Measurements from ENCODE around the gene KYAT1. TPM values are rescaled to one million over a fixed set of nuclear protein-coding genes. Genes with fewer than 3 reads are reported as not detected.

Gene KYAT1
- total and polyA plus RNA-seq, 4 donors: 8.9 to 20.5 (median 13.3) TPM

- no peak for DNase-seq (ENCODE audit: low read depth in 4 of 6, low spot score in 6 of 6)
- peaks cover 22% of the 10 kb centered on the region for H3K4me1 ChIP-seq (ENCODE audit: control insufficient read depth, insufficient read depth, low read length)
- no peak overlapping the region for H3K4me3 ChIP-seq (ENCODE audit: low read depth, low read length)
- H3K27me3 ChIP-seq (ENCODE audit: control insufficient read depth, insufficient read depth, low read length): no peaks in the 10 kb centered on the region
- peaks cover 53% of the 10 kb centered on the region for H3K36me3 ChIP-seq (ENCODE audit: control insufficient read depth, insufficient read depth, low read length)
- no peaks in the 10 kb centered on the region for H3K9me3 ChIP-seq (ENCODE audit: control insufficient read depth, insufficient read depth, low read length)
- WGBS (ENCODE audit: insufficient coverage): 69% methylated on average over 4 of the region's 8 CpGs
- no peak overlapping the region for H3K27ac ChIP-seq (ENCODE audit: low read depth, low read length)
Measured at GRCh38 chr9:128899566-128900322, 18.0 kb upstream of the KYAT1 start.

- Histone ChIP-seq H3K9me3 (ENCODE audit: control insufficient read depth, insufficient read depth, low read length) (no peaks in the 10 kb centered on the region), H3K4me1 (ENCODE audit: control insufficient read depth, insufficient read depth, low read length) (peaks cover 22% of the 10 kb centered on the region), H3K36me3 (ENCODE audit: control insufficient read depth, insufficient read depth, low read length) (peaks cover 53% of the 10 kb centered on the region), H3K27ac (ENCODE audit: low read depth, low read length) (no peak overlapping the region), H3K27me3 (ENCODE audit: control insufficient read depth, insufficient read depth, low read length) (no peaks in the 10 kb centered on the region), H3K4me3 (ENCODE audit: low read depth, low read length) (no peak overlapping the region)
- WGBS (ENCODE audit: insufficient coverage): 82% methylated on average over 10 of the region's 18 CpGs
- no peak for DNase-seq (ENCODE audit: low read depth in 4 of 6, low spot score in 6 of 6)
Measured at GRCh38 chr9:128898845-128899565, 17.3 kb upstream of the KYAT1 start.

GRCh38 chr9:128898382-128898781, 16.6 kb upstream of the KYAT1 start:
- H3K4me3 ChIP-seq (ENCODE audit: low read depth, low read length): no peak overlapping the region
- WGBS (ENCODE audit: insufficient coverage): 94% methylated on average over 4 of the region's 5 CpGs
- peaks cover 23% of the 10 kb centered on the region for H3K4me1 ChIP-seq (ENCODE audit: control insufficient read depth, insufficient read depth, low read length)
- no peak overlapping the region for H3K27ac ChIP-seq (ENCODE audit: low read depth, low read length)
- H3K27me3 ChIP-seq (ENCODE audit: control insufficient read depth, insufficient read depth, low read length): no peaks in the 10 kb centered on the region
- no peak for DNase-seq (ENCODE audit: low read depth in 4 of 6, low spot score in 6 of 6)
- peaks cover 54% of the 10 kb centered on the region for H3K36me3 ChIP-seq (ENCODE audit: control insufficient read depth, insufficient read depth, low read length)
- no peaks in the 10 kb centered on the region for H3K9me3 ChIP-seq (ENCODE audit: control insufficient read depth, insufficient read depth, low read length)

GRCh38 chr9:128895556-128895955, 13.8 kb upstream of the KYAT1 start:
- WGBS (ENCODE audit: insufficient coverage): 37% methylated on average over 4 of the region's 4 CpGs
- Histone ChIP-seq H3K9me3 (ENCODE audit: control insufficient read depth, insufficient read depth, low read length) (no peaks in the 10 kb centered on the region), H3K27ac (ENCODE audit: low read depth, low read length) (no peak overlapping the region), H3K4me3 (ENCODE audit: low read depth, low read length) (no peak overlapping the region), H3K27me3 (ENCODE audit: control insufficient read depth, insufficient read depth, low read length) (no peaks in the 10 kb centered on the region), H3K4me1 (ENCODE audit: control insufficient read depth, insufficient read depth, low read length) (peaks cover 40% of the 10 kb centered on the region), H3K36me3 (ENCODE audit: control insufficient read depth, insufficient read depth, low read length) (peaks cover 54% of the 10 kb centered on the region)
- peak in 1 of 6 donors; percentile 9 for DNase-seq (ENCODE audit: low read depth in 4 of 6, low spot score in 6 of 6)

GRCh38 chr9:128894764-128895163, 13.0 kb upstream of the KYAT1 start:
- WGBS (ENCODE audit: insufficient coverage): no CpG with 5 or more reads among the region's 2 CpGs
- Histone ChIP-seq H3K9me3 (ENCODE audit: control insufficient read depth, insufficient read depth, low read length) (no peaks in the 10 kb centered on the region), H3K36me3 (ENCODE audit: control insufficient read depth, insufficient read depth, low read length) (peaks cover 57% of the 10 kb centered on the region), H3K4me3 (ENCODE audit: low read depth, low read length) (no peak overlapping the region), H3K4me1 (ENCODE audit: control insufficient read depth, insufficient read depth, low read length) (peaks cover 43% of the 10 kb centered on the region), H3K27me3 (ENCODE audit: control insufficient read depth, insufficient read depth, low read length) (no peaks in the 10 kb centered on the region), H3K27ac (ENCODE audit: low read depth, low read length) (no peak overlapping the region)
- DNase-seq (ENCODE audit: low read depth in 4 of 6, low spot score in 6 of 6): no peak

GRCh38 chr9:128893354-128893753, 11.6 kb upstream of the KYAT1 start:
- H3K27ac ChIP-seq (ENCODE audit: low read depth, low read length): peak overlapping the region; percentile 78

GRCh38 chr9:128892221-128892921, 10.6 kb upstream of the KYAT1 start:
- Histone ChIP-seq H3K4me1 (ENCODE audit: control insufficient read depth, insufficient read depth, low read length) (peaks cover 44% of the 10 kb centered on the region), H3K27ac (ENCODE audit: low read depth, low read length) (peak overlapping the region; percentile 78), H3K4me3 (ENCODE audit: low read depth, low read length) (no peak overlapping the region), H3K9me3 (ENCODE audit: control insufficient read depth, insufficient read depth, low read length) (no peaks in the 10 kb centered on the region), H3K36me3 (ENCODE audit: control insufficient read depth, insufficient read depth, low read length) (peaks cover 57% of the 10 kb centered on the region), H3K27me3 (ENCODE audit: control insufficient read depth, insufficient read depth, low read length) (no peaks in the 10 kb centered on the region)
- peak in 3 of 6 donors; percentile 68 to 91 (median 69) for DNase-seq (ENCODE audit: low read depth in 4 of 6, low spot score in 6 of 6)
- 57% methylated on average over 12 of the region's 17 CpGs for WGBS (ENCODE audit: insufficient coverage)

More at GRCh38 chr9:128893354-128893753, 11.6 kb upstream of the KYAT1 start:
- Histone ChIP-seq H3K27me3 (ENCODE audit: control insufficient read depth, insufficient read depth, low read length) (no peaks in the 10 kb centered on the region), H3K4me3 (ENCODE audit: low read depth, low read length) (no peak overlapping the region), H3K36me3 (ENCODE audit: control insufficient read depth, insufficient read depth, low read length) (peaks cover 54% of the 10 kb centered on the region), H3K9me3 (ENCODE audit: control insufficient read depth, insufficient read depth, low read length) (no peaks in the 10 kb centered on the region), H3K4me1 (ENCODE audit: control insufficient read depth, insufficient read depth, low read length) (peaks cover 40% of the 10 kb centered on the region)
- WGBS (ENCODE audit: insufficient coverage): 60% methylated on average over 2 of the region's 8 CpGs
- DNase-seq (ENCODE audit: low read depth in 4 of 6, low spot score in 6 of 6): no peak

GRCh38 chr9:128891321-128892220, 9.8 kb upstream of the KYAT1 start:
- peak overlapping the region; percentile 78 for H3K27ac ChIP-seq (ENCODE audit: low read depth, low read length)
- WGBS (ENCODE audit: insufficient coverage): 92% methylated on average over 15 of the region's 15 CpGs
- peaks cover 44% of the 10 kb centered on the region for H3K4me1 ChIP-seq (ENCODE audit: control insufficient read depth, insufficient read depth, low read length)
- H3K4me3 ChIP-seq (ENCODE audit: low read depth, low read length): no peak overlapping the region
- H3K36me3 ChIP-seq (ENCODE audit: control insufficient read depth, insufficient read depth, low read length): peaks cover 59% of the 10 kb centered on the region
- H3K27me3 ChIP-seq (ENCODE audit: control insufficient read depth, insufficient read depth, low read length): no peaks in the 10 kb centered on the region
- no peak for DNase-seq (ENCODE audit: low read depth in 4 of 6, low spot score in 6 of 6)
- no peaks in the 10 kb centered on the region for H3K9me3 ChIP-seq (ENCODE audit: control insufficient read depth, insufficient read depth, low read length)

- Histone ChIP-seq H3K4me1 (ENCODE audit: control insufficient read depth, insufficient read depth, low read length) (peaks cover 58% of the 10 kb centered on the region), H3K27me3 (ENCODE audit: control insufficient read depth, insufficient read depth, low read length) (no peaks in the 10 kb centered on the region), H3K9me3 (ENCODE audit: control insufficient read depth, insufficient read depth, low read length) (no peaks in the 10 kb centered on the region), H3K4me3 (ENCODE audit: low read depth, low read length) (no peak overlapping the region), H3K27ac (ENCODE audit: low read depth, low read length) (no peak overlapping the region), H3K36me3 (ENCODE audit: control insufficient read depth, insufficient read depth, low read length) (peaks cover 69% of the 10 kb centered on the region)
- WGBS (ENCODE audit: insufficient coverage): 14% methylated on average over 6 of the region's 9 CpGs
- peak in 2 of 6 donors; percentile 16 to 66 for DNase-seq (ENCODE audit: low read depth in 4 of 6, low spot score in 6 of 6)
Measured at GRCh38 chr9:128887914-128888350, 6.2 kb upstream of the KYAT1 start.

Measured in spinal cord (tissue), 10 donors.